ENCODE data around the gene FRAS1. TPM values are rescaled to one million over a fixed set of nuclear protein-coding genes. Genes with fewer than 3 reads are reported as not detected.

The FRAS1 gene
- total RNA-seq, 1 donor from 2014 or later: 18.9 TPM

DNA sequence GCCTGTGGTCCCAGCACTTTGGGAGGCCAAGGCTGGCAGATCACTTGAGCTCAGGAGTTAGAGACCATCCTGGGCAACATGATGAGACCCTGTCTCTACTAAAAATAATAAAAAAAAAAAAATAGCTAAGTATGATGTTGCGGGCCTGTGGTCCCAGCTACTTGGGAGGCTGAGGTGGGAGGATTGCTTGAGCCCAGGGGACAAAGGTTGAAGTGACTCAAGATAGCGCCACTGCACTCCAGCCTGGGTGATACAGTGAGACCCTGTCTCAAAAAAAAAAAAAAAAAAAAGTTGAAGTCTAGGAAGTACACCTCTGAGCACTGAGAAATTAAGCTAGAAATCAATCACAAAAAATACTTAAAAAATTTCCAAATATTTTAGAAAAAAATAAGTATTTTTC is 86.5 kb downstream of the FRAS1 start:
- H3K36me3 Mint-ChIP-seq (ENCODE audit: low read depth): no peaks in the 10 kb centered on the region
- H3K9me3 Mint-ChIP-seq (ENCODE audit: low read depth): peaks cover 12% of the 10 kb centered on the region
- TF ChIP-seq, protein P1, sequence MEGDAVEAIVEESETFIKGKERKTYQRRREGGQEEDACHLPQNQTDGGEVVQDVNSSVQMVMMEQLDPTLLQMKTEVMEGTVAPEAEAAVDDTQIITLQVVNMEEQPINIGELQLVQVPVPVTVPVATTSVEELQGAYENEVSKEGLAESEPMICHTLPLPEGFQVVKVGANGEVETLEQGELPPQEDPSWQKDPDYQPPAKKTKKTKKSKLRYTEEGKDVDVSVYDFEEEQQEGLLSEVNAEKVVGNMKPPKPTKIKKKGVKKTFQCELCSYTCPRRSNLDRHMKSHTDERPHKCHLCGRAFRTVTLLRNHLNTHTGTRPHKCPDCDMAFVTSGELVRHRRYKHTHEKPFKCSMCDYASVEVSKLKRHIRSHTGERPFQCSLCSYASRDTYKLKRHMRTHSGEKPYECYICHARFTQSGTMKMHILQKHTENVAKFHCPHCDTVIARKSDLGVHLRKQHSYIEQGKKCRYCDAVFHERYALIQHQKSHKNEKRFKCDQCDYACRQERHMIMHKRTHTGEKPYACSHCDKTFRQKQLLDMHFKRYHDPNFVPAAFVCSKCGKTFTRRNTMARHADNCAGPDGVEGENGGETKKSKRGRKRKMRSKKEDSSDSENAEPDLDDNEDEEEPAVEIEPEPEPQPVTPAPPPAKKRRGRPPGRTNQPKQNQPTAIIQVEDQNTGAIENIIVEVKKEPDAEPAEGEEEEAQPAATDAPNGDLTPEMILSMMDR (IDR thresholded peaks at IDR 0.05): no peak
- H3K27me3 Mint-ChIP-seq (ENCODE audit: low read depth): no peaks in the 10 kb centered on the region
- DNase-seq (ENCODE audit: low spot score): no peak
- no peak overlapping the region for H3K4me3 Mint-ChIP-seq (ENCODE audit: unreplicated experiment)
- H3K4me1 Mint-ChIP-seq (ENCODE audit: low read depth): no peaks in the 10 kb centered on the region
- no peak overlapping the region for H3K27ac Mint-ChIP-seq (ENCODE audit: unreplicated experiment)

DNA sequence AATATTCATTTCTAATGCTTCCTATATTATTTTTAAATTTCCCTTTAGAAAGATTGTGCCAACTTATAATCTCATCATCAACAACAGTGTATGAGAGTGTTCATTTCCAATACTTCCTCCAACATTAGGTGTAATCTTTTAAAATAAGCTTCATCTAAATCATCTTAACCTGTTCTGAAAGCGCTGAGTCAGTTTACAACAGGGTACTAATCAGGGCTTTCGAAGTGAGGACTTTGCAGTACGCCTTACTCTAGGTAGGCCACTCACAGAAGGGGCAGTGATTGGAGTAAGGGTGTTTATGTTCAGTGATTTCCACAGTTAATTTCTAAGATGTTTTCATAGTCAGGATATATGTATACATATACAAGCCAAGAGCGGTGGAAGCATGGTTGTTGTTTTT is 87.9 kb downstream of the FRAS1 start:
- Mint-ChIP-seq H3K27ac (ENCODE audit: unreplicated experiment) (no peak overlapping the region), H3K4me3 (ENCODE audit: unreplicated experiment) (no peak overlapping the region), H3K9me3 (ENCODE audit: low read depth) (peaks cover 12% of the 10 kb centered on the region), H3K36me3 (ENCODE audit: low read depth) (no peaks in the 10 kb centered on the region), H3K4me1 (ENCODE audit: low read depth) (no peaks in the 10 kb centered on the region), H3K27me3 (ENCODE audit: low read depth) (no peaks in the 10 kb centered on the region)
- TF ChIP-seq, protein P1 (IDR thresholded peaks at IDR 0.05): no peak
- no peak for DNase-seq (ENCODE audit: low spot score)

DNA sequence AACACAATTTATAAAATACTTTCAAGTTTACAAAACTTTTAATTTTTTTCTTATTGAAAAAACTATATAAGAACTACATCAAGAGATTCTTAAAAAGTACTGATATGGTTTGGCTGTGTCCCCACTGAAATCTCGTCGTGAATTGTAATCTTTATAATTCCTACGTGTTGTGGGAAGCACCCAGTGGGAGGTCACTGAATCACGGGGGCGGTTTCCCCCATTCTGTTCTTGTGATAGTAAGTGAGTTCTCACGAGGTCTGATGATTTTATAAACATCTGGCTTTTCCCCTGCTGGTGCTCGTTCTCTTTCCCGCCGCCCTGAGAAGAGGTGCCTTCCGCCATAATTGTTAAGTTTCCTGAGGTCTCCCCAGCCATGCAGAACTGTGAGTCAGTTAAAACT is 88.5 kb downstream of the FRAS1 start:
- Mint-ChIP-seq H3K9me3 (ENCODE audit: low read depth) (peaks cover 12% of the 10 kb centered on the region), H3K27ac (ENCODE audit: unreplicated experiment) (no peak overlapping the region), H3K27me3 (ENCODE audit: low read depth) (no peaks in the 10 kb centered on the region), H3K4me3 (ENCODE audit: unreplicated experiment) (no peak overlapping the region), H3K4me1 (ENCODE audit: low read depth) (no peaks in the 10 kb centered on the region), H3K36me3 (ENCODE audit: low read depth) (no peaks in the 10 kb centered on the region)
- DNase-seq (ENCODE audit: low spot score): no peak
- TF ChIP-seq, protein P1 (IDR thresholded peaks at IDR 0.05): no peak

DNA sequence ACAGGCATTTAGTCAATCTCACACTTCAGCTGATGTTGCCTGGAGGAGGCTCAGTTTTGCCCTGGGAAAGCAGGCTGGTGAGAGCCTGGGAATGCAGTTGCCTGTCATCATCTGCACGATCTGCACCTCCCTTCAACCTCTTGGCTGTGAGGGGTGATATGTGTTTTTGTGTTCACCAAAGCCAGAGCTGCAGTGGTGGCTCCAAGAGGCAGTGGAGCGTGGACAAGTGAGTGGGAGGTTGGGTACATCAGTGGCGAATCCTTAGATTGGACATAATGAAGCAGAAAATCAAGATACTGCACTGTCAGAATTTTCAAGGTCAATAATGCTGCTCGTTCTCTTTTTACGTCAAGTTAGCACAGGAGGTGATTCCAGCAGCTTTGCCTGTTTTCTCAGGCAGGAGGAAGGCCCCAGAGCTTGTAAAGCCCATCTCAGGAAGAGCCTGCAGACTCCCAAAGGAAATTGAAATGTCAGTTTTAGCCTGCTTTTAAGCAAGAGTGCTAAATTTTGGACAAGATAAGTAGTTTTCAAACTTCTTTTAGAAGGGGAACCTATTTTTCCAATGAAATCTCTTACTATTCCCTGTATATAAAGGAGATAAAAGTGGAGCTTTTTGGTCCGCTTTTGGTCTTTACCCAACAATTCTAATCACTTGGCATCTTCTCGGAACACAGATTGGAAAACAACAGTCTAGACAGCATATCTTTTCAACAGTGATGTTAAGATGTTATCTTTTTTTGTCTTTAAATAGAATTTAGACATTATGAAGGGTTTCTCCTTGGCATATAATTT is 92.8 kb downstream of the FRAS1 start:
- Mint-ChIP-seq H3K4me1 (ENCODE audit: low read depth) (no peaks in the 10 kb centered on the region), H3K27ac (ENCODE audit: unreplicated experiment) (no peak overlapping the region), H3K9me3 (ENCODE audit: low read depth) (no peaks in the 10 kb centered on the region), H3K27me3 (ENCODE audit: low read depth) (no peaks in the 10 kb centered on the region), H3K36me3 (ENCODE audit: low read depth) (no peaks in the 10 kb centered on the region), H3K4me3 (ENCODE audit: unreplicated experiment) (no peak overlapping the region)
- TF ChIP-seq, protein P1 (IDR thresholded peaks at IDR 0.05): no peak
- no peak for DNase-seq (ENCODE audit: low spot score)

DNA sequence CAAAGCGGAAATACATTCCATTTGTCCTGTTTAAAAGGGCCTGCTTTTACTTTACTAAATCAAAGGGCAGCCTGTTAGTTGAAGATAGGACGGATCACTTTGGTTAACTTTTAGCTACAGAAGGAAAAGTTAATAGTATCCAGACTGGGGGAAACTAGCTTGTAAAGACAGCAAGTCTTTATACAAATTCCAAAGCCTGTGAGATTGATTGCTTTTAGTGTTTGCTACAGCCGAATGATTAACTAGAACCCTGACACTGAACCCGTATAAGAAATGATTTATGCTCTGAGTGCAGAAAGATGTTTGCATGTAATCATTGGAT is 93.4 kb downstream of the FRAS1 start:
- TF ChIP-seq, protein P1 (IDR thresholded peaks at IDR 0.05): no peak
- Mint-ChIP-seq H3K36me3 (ENCODE audit: low read depth) (no peaks in the 10 kb centered on the region), H3K4me1 (ENCODE audit: low read depth) (peaks cover 4% of the 10 kb centered on the region), H3K9me3 (ENCODE audit: low read depth) (no peaks in the 10 kb centered on the region), H3K27ac (ENCODE audit: unreplicated experiment) (no peak overlapping the region), H3K27me3 (ENCODE audit: low read depth) (no peaks in the 10 kb centered on the region), H3K4me3 (ENCODE audit: unreplicated experiment) (no peak overlapping the region)
- DNase-seq (ENCODE audit: low spot score): no peak
